Measurements from ENCODE around the gene SERGEF. TPM values are rescaled to one million over a fixed set of nuclear protein-coding genes. Genes with fewer than 3 reads are reported as not detected.

SERGEF gene
- total and polyA plus RNA-seq, 4 donors: 43.1 to 137 (median 72.8) TPM

GRCh38 chr11:17822401-17822781 is 190.5 kb downstream of the SERGEF start:
- intact Hi-C loops (cut with DNase I): no loop called here
- WGBS, 2 donors: 65 to 67% methylated on average over 5 of the region's 5 CpGs
- H3K36me3 ChIP-seq (ENCODE audit: control insufficient read depth in 1 of 2, insufficient read depth in 2 of 2, low read length in 1 of 2): no peaks in the 10 kb centered on the region
- peaks cover 2 to 4% of the 10 kb centered on the region in 2 donors for H3K4me1 ChIP-seq (ENCODE audit: control insufficient read depth in 1 of 2, insufficient read depth in 2 of 2, low read length in 2 of 2)
- no peak for DNase-seq
- no peaks in the 10 kb centered on the region for H3K9me3 ChIP-seq (ENCODE audit: control insufficient read depth, low read length)
- H3K27ac ChIP-seq (ENCODE audit: low read depth in 1 of 2, low read length in 2 of 2): no peak overlapping the region
- no peaks in the 10 kb centered on the region for H3K27me3 ChIP-seq (ENCODE audit: control insufficient read depth in 1 of 2, insufficient read depth in 2 of 2, low read length in 1 of 2)
- ATAC-seq (ENCODE audit: low FRiP score): no peak
- H3K4me3 ChIP-seq (ENCODE audit: low read length in 2 of 2): no peak overlapping the region

DNA sequence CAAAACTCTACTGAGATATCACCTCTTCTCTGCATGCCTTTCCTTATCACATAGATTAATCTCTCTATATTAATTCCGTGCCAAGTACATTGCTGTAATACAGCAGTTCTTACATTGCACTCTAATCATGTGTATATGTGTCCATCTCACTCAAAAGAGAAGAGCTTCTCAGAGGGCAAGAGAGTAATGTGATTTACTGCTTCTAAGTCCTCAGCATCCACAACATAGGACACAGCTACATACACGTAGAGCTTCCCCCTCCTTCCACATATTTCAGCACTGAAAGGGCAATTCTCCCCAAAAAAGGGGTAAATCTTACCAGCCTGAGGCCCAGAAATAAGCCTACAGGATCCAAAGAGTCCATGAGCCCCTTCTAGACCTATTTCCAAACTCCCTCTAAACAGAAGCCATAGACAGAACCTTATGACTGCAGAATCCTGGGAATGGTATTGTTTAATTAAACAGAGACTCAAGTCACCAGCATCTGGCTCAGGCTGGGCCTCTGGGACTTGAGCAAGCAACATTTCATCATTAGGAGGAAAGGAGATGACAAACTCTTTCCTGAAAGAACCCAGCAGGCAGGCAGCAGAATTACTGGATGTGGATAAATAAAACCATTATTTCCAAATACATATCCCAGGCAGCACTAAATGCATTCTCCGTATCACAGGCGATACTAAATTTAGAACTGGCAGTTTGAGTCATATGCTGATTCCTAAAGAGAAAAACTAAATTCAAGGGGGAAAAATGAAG is 191.0 kb downstream of the SERGEF start:
- Histone ChIP-seq H3K27me3 (ENCODE audit: control insufficient read depth in 1 of 2, insufficient read depth in 2 of 2, low read length in 1 of 2) (no peaks in the 10 kb centered on the region), H3K4me1 (ENCODE audit: control insufficient read depth in 1 of 2, insufficient read depth in 2 of 2, low read length in 2 of 2) (peaks cover 2 to 4% of the 10 kb centered on the region in 2 donors), H3K9me3 (ENCODE audit: control insufficient read depth, low read length) (no peaks in the 10 kb centered on the region), H3K36me3 (ENCODE audit: control insufficient read depth in 1 of 2, insufficient read depth in 2 of 2, low read length in 1 of 2) (no peaks in the 10 kb centered on the region), H3K4me3 (ENCODE audit: low read length in 2 of 2) (no peak overlapping the region), H3K27ac (ENCODE audit: low read depth in 1 of 2, low read length in 2 of 2) (no peak overlapping the region)
- WGBS, 2 donors: 24 to 28% methylated on average over 4 of the region's 4 CpGs
- ATAC-seq (ENCODE audit: low FRiP score) (peak; percentile 29), DNase-seq (peak in 1 of 2 donors; percentile 63)
- intact Hi-C loops (cut with DNase I): no loop called here

GRCh38 chr11:17816232-17816931 is 196.5 kb downstream of the SERGEF start:
- no peak for DNase-seq
- WGBS, 2 donors: 80 to 88% methylated on average over 4 of the region's 4 CpGs
- ATAC-seq (ENCODE audit: low FRiP score): no peak
- Histone ChIP-seq H3K9me3 (ENCODE audit: control insufficient read depth, low read length) (no peaks in the 10 kb centered on the region), H3K27ac (ENCODE audit: low read depth in 1 of 2, low read length in 2 of 2) (no peak overlapping the region), H3K27me3 (ENCODE audit: control insufficient read depth in 1 of 2, insufficient read depth in 2 of 2, low read length in 1 of 2) (no peaks in the 10 kb centered on the region), H3K4me3 (ENCODE audit: low read length in 2 of 2) (no peak overlapping the region), H3K36me3 (ENCODE audit: control insufficient read depth in 1 of 2, insufficient read depth in 2 of 2, low read length in 1 of 2) (no peaks in the 10 kb centered on the region), H3K4me1 (ENCODE audit: control insufficient read depth in 1 of 2, insufficient read depth in 2 of 2, low read length in 2 of 2) (peaks cover 0 to 5% of the 10 kb centered on the region in 2 donors)
- intact Hi-C loops (cut with DNase I): no loop called here

DNA sequence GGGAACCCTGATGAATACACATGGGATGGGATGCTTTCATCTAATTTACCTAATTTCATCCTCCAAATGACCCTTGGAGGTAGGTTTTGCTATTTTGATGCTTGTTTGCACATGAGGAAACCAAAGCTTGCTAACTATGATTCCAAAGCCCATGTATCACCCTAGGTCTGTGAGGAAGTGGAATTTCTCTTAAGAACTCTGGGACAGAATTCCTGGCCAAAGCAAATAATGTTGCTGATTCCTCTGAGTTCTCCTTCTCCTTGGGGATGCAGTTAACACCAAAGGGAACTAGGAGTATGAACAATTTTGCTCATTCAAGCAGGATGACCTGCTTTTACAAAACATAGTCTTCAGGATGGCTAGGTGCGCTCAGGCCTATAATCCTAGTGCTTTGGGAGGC is 198.3 kb downstream of the SERGEF start:
- H3K27me3 ChIP-seq (ENCODE audit: control insufficient read depth in 1 of 2, insufficient read depth in 2 of 2, low read length in 1 of 2): no peaks in the 10 kb centered on the region
- H3K27ac ChIP-seq (ENCODE audit: low read depth in 1 of 2, low read length in 2 of 2): no peak overlapping the region
- H3K9me3 ChIP-seq (ENCODE audit: control insufficient read depth, low read length): no peaks in the 10 kb centered on the region
- ATAC-seq (ENCODE audit: low FRiP score) (no peak), DNase-seq (no peak)
- no peak overlapping the region for H3K4me3 ChIP-seq (ENCODE audit: low read length in 2 of 2)
- peaks cover 0 to 5% of the 10 kb centered on the region in 2 donors for H3K4me1 ChIP-seq (ENCODE audit: control insufficient read depth in 1 of 2, insufficient read depth in 2 of 2, low read length in 2 of 2)
- intact Hi-C loops (cut with DNase I): loop anchor here in 1 of 2 donors (5.0 kb wide), 1 partner anchor 143 kb away; no protein-coding TSS in a partner anchor
- 22 to 52% methylated on average over 1 of the region's 1 CpG for WGBS, 2 donors
- H3K36me3 ChIP-seq (ENCODE audit: control insufficient read depth in 1 of 2, insufficient read depth in 2 of 2, low read length in 1 of 2): no peaks in the 10 kb centered on the region

DNA sequence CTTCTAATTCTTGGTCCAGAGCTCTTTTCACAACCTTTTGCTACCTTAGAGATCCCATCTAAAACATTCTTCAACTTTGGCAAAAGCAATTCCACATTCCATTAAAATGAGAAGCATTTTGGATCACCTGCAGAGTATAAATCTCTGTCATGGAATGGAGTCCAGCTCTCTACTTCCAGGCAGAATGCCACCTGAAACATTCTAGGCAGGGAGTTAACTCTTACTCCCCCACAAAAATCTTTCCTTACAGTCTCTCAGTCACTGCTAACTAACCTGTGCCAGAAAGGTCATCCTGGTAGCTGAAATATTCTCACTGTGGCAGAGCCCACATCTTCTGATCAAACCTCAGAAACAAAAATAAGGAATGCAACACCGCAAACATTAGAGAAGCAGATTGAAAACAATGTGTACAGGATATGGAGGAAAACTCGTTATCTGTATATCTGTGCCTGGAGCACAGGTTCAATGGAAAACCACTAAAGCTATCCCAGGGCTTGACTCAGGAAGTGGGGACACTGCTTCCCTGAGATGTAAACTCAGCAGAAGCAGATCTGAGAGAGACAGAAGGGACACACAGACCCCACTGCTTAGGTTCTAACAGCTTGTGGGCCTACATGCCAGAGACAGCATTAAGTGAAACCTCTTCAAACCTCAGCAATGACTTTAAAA is 199.3 kb downstream of the SERGEF start:
- H3K36me3 ChIP-seq (ENCODE audit: control insufficient read depth in 1 of 2, insufficient read depth in 2 of 2, low read length in 1 of 2): no peaks in the 10 kb centered on the region
- H3K9me3 ChIP-seq (ENCODE audit: control insufficient read depth, low read length): no peaks in the 10 kb centered on the region
- no peak for DNase-seq
- H3K4me1 ChIP-seq (ENCODE audit: control insufficient read depth in 1 of 2, insufficient read depth in 2 of 2, low read length in 2 of 2): peaks cover 0 to 5% of the 10 kb centered on the region in 2 donors
- no peak overlapping the region for H3K4me3 ChIP-seq (ENCODE audit: low read length in 2 of 2)
- no peaks in the 10 kb centered on the region for H3K27me3 ChIP-seq (ENCODE audit: control insufficient read depth in 1 of 2, insufficient read depth in 2 of 2, low read length in 1 of 2)
- peak overlapping the region in 1 of 2 donors; percentile 47 for H3K27ac ChIP-seq (ENCODE audit: low read depth in 1 of 2, low read length in 2 of 2)
- ATAC-seq (ENCODE audit: low FRiP score): no peak
- intact Hi-C loops (cut with DNase I): loop anchor here in 1 of 2 donors (5.0 kb wide), 1 partner anchor 144 kb away; no protein-coding TSS in a partner anchor
- 32 to 41% methylated on average over 2 of the region's 2 CpGs for WGBS, 2 donors

- Histone ChIP-seq H3K9me3 (ENCODE audit: control insufficient read depth, low read length) (no peaks in the 10 kb centered on the region), H3K27ac (ENCODE audit: low read depth in 1 of 2, low read length in 2 of 2) (peak overlapping the region in 1 of 2 donors; percentile 34), H3K4me3 (ENCODE audit: low read length in 2 of 2) (no peak overlapping the region), H3K27me3 (ENCODE audit: control insufficient read depth in 1 of 2, insufficient read depth in 2 of 2, low read length in 1 of 2) (no peaks in the 10 kb centered on the region), H3K4me1 (ENCODE audit: control insufficient read depth in 1 of 2, insufficient read depth in 2 of 2, low read length in 2 of 2) (peaks cover 0 to 5% of the 10 kb centered on the region in 2 donors), H3K36me3 (ENCODE audit: control insufficient read depth in 1 of 2, insufficient read depth in 2 of 2, low read length in 1 of 2) (no peaks in the 10 kb centered on the region)
- no peak for DNase-seq
- intact Hi-C loops (cut with DNase I): loop anchor here in 1 of 2 donors (5.0 kb wide), 1 partner anchor 144 kb away; no protein-coding TSS in a partner anchor
- no peak for ATAC-seq (ENCODE audit: low FRiP score)
- 26 to 34% methylated on average over 4 of the region's 4 CpGs for WGBS, 2 donors
Observed at GRCh38 chr11:17812865-17813187, 200.0 kb downstream of the SERGEF start.

DNA sequence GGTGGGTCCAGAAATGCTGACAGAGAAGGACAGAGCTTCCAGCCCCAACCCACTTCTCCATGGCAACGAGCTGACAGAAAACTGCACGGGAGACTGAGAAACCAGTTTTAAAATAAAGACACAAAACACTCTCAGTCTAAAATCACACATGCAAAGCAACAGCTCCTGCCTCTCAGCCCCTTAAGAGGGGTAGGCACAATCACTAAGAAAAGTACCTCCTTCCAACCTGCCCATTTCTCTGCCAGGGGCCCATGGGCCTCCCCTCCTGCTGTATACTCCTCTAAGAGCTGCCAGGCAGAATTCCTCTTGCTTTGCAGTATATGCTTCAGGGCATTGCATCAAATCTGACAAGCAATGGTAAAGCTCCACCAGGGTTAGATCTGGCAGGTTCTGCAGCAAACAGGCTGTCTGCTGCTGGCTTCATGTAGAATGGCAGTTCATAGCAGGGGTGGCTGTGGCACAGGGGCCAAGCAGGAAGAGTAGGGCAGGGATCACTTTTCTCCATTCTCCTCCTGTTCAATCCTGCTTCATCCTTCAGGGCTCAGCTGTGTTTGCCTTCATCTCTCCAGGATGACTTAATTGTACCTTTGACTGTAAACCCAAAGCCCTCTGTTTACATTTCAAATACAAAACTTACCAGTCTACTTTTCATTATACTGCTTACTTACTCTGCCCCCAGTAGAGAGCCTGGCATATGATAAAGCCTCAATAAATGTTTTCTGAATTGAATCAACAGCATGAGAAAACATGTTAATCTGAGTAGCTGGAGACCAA is 200.6 kb downstream of the SERGEF start:
- H3K27me3 ChIP-seq (ENCODE audit: control insufficient read depth in 1 of 2, insufficient read depth in 2 of 2, low read length in 1 of 2): no peaks in the 10 kb centered on the region
- intact Hi-C loops (cut with DNase I): loop anchor here in 1 of 2 donors (5.0 kb wide), 1 partner anchor 145 kb away; no protein-coding TSS in a partner anchor
- peaks cover 0 to 5% of the 10 kb centered on the region in 2 donors for H3K4me1 ChIP-seq (ENCODE audit: control insufficient read depth in 1 of 2, insufficient read depth in 2 of 2, low read length in 2 of 2)
- no peak overlapping the region for H3K27ac ChIP-seq (ENCODE audit: low read depth in 1 of 2, low read length in 2 of 2)
- ATAC-seq (ENCODE audit: low FRiP score) (no peak), DNase-seq (no peak)
- no peaks in the 10 kb centered on the region for H3K9me3 ChIP-seq (ENCODE audit: control insufficient read depth, low read length)
- WGBS, 2 donors: 0 to 18% methylated on average over 2 of the region's 2 CpGs
- no peaks in the 10 kb centered on the region for H3K36me3 ChIP-seq (ENCODE audit: control insufficient read depth in 1 of 2, insufficient read depth in 2 of 2, low read length in 1 of 2)
- no peak overlapping the region for H3K4me3 ChIP-seq (ENCODE audit: low read length in 2 of 2)

DNA sequence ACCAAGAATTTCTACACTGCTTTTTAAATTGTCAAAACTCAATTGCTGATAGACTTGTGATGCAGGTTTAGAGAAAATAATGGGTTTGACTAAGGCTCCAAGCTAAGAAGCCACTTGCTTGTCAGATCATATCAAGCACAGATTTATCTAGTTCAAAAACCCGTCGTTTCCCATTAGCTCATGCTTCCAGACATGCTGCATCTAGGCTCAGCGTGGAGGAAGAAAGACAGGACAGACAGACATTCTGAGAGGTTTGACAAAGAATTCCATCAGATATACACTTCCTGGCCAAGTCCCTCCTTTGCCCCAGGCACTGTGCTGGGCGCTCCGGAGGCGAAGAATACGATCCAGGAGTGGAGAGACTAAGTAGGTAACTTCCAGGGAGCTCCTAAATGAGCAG is 201.5 kb downstream of the SERGEF start:
- 69 to 82% methylated on average over 7 of the region's 7 CpGs for whole genome bisulfite sequencing, 2 donors

More for the DNA sequence above, 201.5 kb downstream of the SERGEF start:
- Histone ChIP-seq H3K27me3 (ENCODE audit: control insufficient read depth in 1 of 2, insufficient read depth in 2 of 2, low read length in 1 of 2) (no peaks in the 10 kb centered on the region), H3K9me3 (ENCODE audit: control insufficient read depth, low read length) (no peaks in the 10 kb centered on the region), H3K4me3 (ENCODE audit: low read length in 2 of 2) (no peak overlapping the region), H3K4me1 (ENCODE audit: control insufficient read depth in 1 of 2, insufficient read depth in 2 of 2, low read length in 2 of 2) (peaks cover 0 to 5% of the 10 kb centered on the region in 2 donors), H3K36me3 (ENCODE audit: control insufficient read depth in 1 of 2, insufficient read depth in 2 of 2, low read length in 1 of 2) (no peaks in the 10 kb centered on the region), H3K27ac (ENCODE audit: low read depth in 1 of 2, low read length in 2 of 2) (no peak overlapping the region)
- no peak for ATAC-seq (ENCODE audit: low FRiP score)
- intact Hi-C loops (cut with DNase I): loop anchor here in 1 of 2 donors (5.0 kb wide), 1 partner anchor 146 kb away; no protein-coding TSS in a partner anchor
- no peak for DNase-seq
